ENCODE results near the gene C19orf81. TPM values are rescaled to one million over a fixed set of nuclear protein-coding genes. Genes with fewer than 3 reads are reported as not detected.

Gene C19orf81
- total RNA-seq, 2 experiments from 2014 or later, result 1.5 to 3.2 TPM

GRCh38 chr19:50662651-50663481 lies 13.6 kb downstream of the C19orf81 start:
- H3K27me3 Mint-ChIP-seq, result peaks cover 42% of the 10 kb centered on the region
- peaks cover 4% of the 10 kb centered on the region for H3K9me3 Mint-ChIP-seq
- peaks cover 4% of the 10 kb centered on the region for H3K36me3 Mint-ChIP-seq (ENCODE audit: low read depth)

GRCh38 chr19:50663482-50663790 lies 14.2 kb downstream of the C19orf81 start:
- Mint-ChIP-seq H3K36me3 (ENCODE audit: low read depth) (peaks cover under 1% of the 10 kb centered on the region), H3K4me1 (ENCODE audit: low read depth) (peaks cover 2% of the 10 kb centered on the region), H3K27me3 (peaks cover 36% of the 10 kb centered on the region), H3K4me3 (no peak overlapping the region), H3K9me3 (no peaks in the 10 kb centered on the region), H3K27ac (no peak overlapping the region)
- ChIA-PET CTCF (no interaction called here), POLR2A (no interaction called here)
- no peak for ATAC-seq
- intact Hi-C loops (cut with micrococcal nuclease), result no loop called here
- no peak for TF ChIP-seq CTCF (IDR thresholded peaks at IDR 0.05)
- no peak for DNase-seq

More at GRCh38 chr19:50662651-50663481, 13.6 kb downstream of the C19orf81 start:
- Mint-ChIP-seq H3K4me1 (ENCODE audit: low read depth) (peaks cover 7% of the 10 kb centered on the region), H3K4me3 (no peak overlapping the region), H3K27ac (no peak overlapping the region)
- ATAC-seq, result no peak
- no peak for DNase-seq
- ChIA-PET POLR2A (no interaction called here), CTCF (no interaction called here)
- intact Hi-C loops (cut with micrococcal nuclease), result no loop called here
- TF ChIP-seq CTCF (IDR thresholded peaks at IDR 0.05), result no peak

- no peak for ATAC-seq
- Mint-ChIP-seq H3K4me1 (ENCODE audit: low read depth) (no peaks in the 10 kb centered on the region), H3K9me3 (no peaks in the 10 kb centered on the region), H3K36me3 (ENCODE audit: low read depth) (no peaks in the 10 kb centered on the region), H3K27me3 (peaks cover 35% of the 10 kb centered on the region), H3K27ac (no peak overlapping the region), H3K4me3 (no peak overlapping the region)
- no peak for DNase-seq
- intact Hi-C loops (cut with micrococcal nuclease), result no loop called here
- ChIA-PET CTCF (no interaction called here), POLR2A (no interaction called here)
- TF ChIP-seq CTCF (IDR thresholded peaks at IDR 0.05), result no peak
These were observed 15.0 kb downstream of the C19orf81 start for GRCh38 chr19:50664204-50664603.

- Mint-ChIP-seq H3K27me3 (peaks cover 35% of the 10 kb centered on the region), H3K27ac (no peak overlapping the region), H3K9me3 (no peaks in the 10 kb centered on the region), H3K36me3 (ENCODE audit: low read depth) (no peaks in the 10 kb centered on the region), H3K4me3 (no peak overlapping the region), H3K4me1 (ENCODE audit: low read depth) (no peaks in the 10 kb centered on the region)
- intact Hi-C loops (cut with micrococcal nuclease), result no loop called here
- TF ChIP-seq CTCF (IDR thresholded peaks at IDR 0.05), result no peak
- CTCF ChIA-PET, result interaction anchor here (1.6 kb wide), 1 partner anchor 110 kb away, joined by 3 read pairs; no protein-coding TSS in a partner anchor
- ATAC-seq, result no peak
- DNase-seq, result no peak
- POLR2A ChIA-PET, result interaction anchor here (0.6 to 1.2 kb wide), 2 partner anchors 127 to 192 kb away, joined by 3 to 4 read pairs; no protein-coding TSS in a partner anchor
These were observed 17.3 kb downstream of the C19orf81 start for GRCh38 chr19:50666346-50667176.

All from activated CD8-positive, alpha-beta T cell treated with anti-CD3 and anti-CD28 coated beads for 36 hours (primary cell).